ENCODE results near the gene LBP. TPM values are rescaled to one million over a fixed set of nuclear protein-coding genes. Genes with fewer than 3 reads are reported as not detected.
A peak's percentile ranks its signal among the peaks of the same experiment; 100 is the strongest.

The LBP gene
- polyA plus RNA-seq, 1 of the 3 experiments (the other 2 are of a cell fraction) = 0.03 TPM

DNA sequence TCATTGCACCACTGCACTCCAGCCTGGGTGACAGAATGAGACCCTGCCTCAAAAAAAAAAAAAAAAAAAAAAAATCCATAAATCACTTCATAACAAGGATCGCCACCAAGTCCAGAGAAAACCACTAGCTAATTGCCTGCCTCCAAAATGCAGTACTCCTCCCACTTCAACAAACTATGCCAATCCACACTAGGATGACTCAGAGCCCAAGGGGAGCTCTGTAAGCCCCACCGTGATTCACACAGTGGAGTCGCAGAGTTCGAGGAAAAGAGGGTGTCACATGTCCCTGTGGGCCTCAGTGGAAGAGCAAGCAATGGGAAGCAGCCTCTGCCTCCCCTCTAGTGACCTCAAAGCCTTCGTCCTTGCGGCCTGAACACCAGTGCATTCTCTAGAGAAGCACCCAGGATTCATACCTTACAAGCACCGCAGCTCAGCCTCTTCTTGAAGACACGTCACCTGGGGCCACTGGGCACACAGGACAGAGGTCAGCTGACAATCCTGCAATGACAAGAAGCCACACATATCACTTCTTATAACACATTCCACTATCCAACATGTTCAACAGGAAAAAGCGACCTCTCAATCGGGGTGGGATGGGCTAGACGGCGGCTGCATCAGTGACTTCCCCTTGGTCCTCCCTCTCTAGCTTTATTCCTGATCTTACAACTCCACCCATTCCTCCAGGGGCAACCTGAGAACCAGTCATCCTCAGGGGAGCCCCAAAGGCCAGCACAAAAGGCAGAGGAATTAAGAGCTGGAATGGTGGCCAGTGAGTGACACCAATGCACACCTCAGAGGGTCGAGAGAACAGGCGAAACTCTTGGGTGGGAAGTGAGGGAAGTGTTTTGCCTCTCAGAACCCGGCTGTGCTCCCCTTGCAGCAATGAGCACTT, 80.0 kb downstream of the LBP start:
- no peaks in the 10 kb centered on the region for H3K27me3 ChIP-seq (ENCODE audit: insufficient read depth)
- peak; percentile 65 for TF ChIP-seq JUND (IDR thresholded peaks at IDR 0.05)
- peak; percentile 87 for TF ChIP-seq FOSL2 (IDR thresholded peaks at IDR 0.05; ENCODE audit: borderline replicate concordance, low read depth)
- TF ChIP-seq, protein P1, sequence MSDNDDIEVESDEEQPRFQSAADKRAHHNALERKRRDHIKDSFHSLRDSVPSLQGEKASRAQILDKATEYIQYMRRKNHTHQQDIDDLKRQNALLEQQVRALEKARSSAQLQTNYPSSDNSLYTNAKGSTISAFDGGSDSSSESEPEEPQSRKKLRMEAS (IDR thresholded peaks at IDR 0.05; ENCODE audit: low read depth) = peak; percentile 90
- TF ChIP-seq, protein P2, sequence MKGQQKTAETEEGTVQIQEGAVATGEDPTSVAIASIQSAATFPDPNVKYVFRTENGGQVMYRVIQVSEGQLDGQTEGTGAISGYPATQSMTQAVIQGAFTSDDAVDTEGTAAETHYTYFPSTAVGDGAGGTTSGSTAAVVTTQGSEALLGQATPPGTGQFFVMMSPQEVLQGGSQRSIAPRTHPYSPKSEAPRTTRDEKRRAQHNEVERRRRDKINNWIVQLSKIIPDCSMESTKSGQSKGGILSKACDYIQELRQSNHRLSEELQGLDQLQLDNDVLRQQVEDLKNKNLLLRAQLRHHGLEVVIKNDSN (IDR thresholded peaks at IDR 0.05; ENCODE audit: borderline replicate concordance, low read depth) = peak; percentile 75; the same call in 1 of the 2 replicates
- TF ChIP-seq MXI1 (IDR thresholded peaks at IDR 0.05; ENCODE audit: low read depth, low read length) = no peak
- H3K36me3 ChIP-seq (replicated peaks in 1 of 2; ENCODE audit: control insufficient read depth in 1 of 2, insufficient read depth in 2 of 2, low read length in 1 of 2) = peaks cover 84 to 92% of the 10 kb centered on the region in 2 experiments

More for the DNA sequence above, 80.0 kb downstream of the LBP start:
- ChIA-PET POLR2A (interaction anchor here (1.1 to 2.2 kb wide), 2 partner anchors 8 to 9 kb away, joined by 4 to 13 read pairs; partner anchors contain the start of gene SNHG17), CTCF (interaction anchor here (0.9 to 5.2 kb wide), 4 partner anchors 8 to 46 kb away, joined by 4 to 31 read pairs (median 6); partner anchors contain the start of genes RALGAPB and SNHG17)
- Histone ChIP-seq H3K9me3 (no peaks in the 10 kb centered on the region), H4K20me1 (ENCODE audit: insufficient read depth) (peaks cover 100% of the 10 kb centered on the region), H3K4me2 (peak overlapping the region; percentile 55), H3K27ac (ENCODE audit: low read depth in 2 of 2, low read length in 1 of 2) (peak overlapping the region in 1 of 2 experiments; percentile 52; a peak in 2 of 4 replicates), H2AFZ (ENCODE audit: low read depth) (no peak overlapping the region), H3K9ac (no peak overlapping the region), H3K9me2 (no peaks in the 10 kb centered on the region), H3K4me1 (ENCODE audit: control insufficient read depth in 1 of 2, insufficient read depth in 2 of 2, low read depth in 1 of 2, low read length in 1 of 2) (peaks cover 8 to 15% of the 10 kb centered on the region in 2 experiments; a peak in 3 of 4 replicates), H3K4me3 (ENCODE audit: low read depth in 2 of 2, low read length in 1 of 2) (no peak overlapping the region), H3F3A (replicated peaks; ENCODE audit: insufficient read depth) (peaks cover 30% of the 10 kb centered on the region), H3K79me2 (ENCODE audit: insufficient read depth) (peaks cover 84% of the 10 kb centered on the region)
- 69% methylated on average over 15 of the region's 15 CpGs for WGBS (ENCODE audit: low lambda C conversion rate)
- DNase-seq = no peak

Small RNA genes within 50 kb of the gene (small RNA-seq; reads per million reads assigned to genes)
- gene RF00056 (0 to 0.11 (median 0) reads per million in 7 experiments), gene SNORA71B (75.7 to 4,097 (median 276) reads per million in 7 experiments)

Other genes with a start within 250 kb of the LBP start
- gene TGM2, start 181.2 kb upstream of the LBP start, polyA plus RNA-seq (2012; rRNA removed) = 548 and 676 TPM in 2 replicates
- 0.44 and 0.54 TPM in 2 replicates for gene KIAA1755, start 85.7 kb upstream of the LBP start, polyA plus RNA-seq (2012; rRNA removed)
- gene BPI, start 42.3 kb upstream of the LBP start, polyA plus RNA-seq (2012; rRNA removed) = not detected in 2 replicates
- gene SNHG17, start 88.8 kb downstream of the LBP start, polyA plus RNA-seq (2012; rRNA removed) = 34.9 and 40.3 TPM in 2 replicates
- gene RALGAPB, start 126.4 kb downstream of the LBP start, polyA plus RNA-seq (2012; rRNA removed) = 10.8 and 14.7 TPM in 2 replicates
- not detected in 2 replicates for gene ADIG, start 234.7 kb downstream of the LBP start, polyA plus RNA-seq (2012; rRNA removed)